NCI-H2029 (cell line): ENCODE data around the gene KIF25.

Experiments used
- DNase-seq: peaks from one replicate; lab custom pipeline; 2025; lab: John Stamatoyannopoulos, UW

KIF25 gene

DNA sequence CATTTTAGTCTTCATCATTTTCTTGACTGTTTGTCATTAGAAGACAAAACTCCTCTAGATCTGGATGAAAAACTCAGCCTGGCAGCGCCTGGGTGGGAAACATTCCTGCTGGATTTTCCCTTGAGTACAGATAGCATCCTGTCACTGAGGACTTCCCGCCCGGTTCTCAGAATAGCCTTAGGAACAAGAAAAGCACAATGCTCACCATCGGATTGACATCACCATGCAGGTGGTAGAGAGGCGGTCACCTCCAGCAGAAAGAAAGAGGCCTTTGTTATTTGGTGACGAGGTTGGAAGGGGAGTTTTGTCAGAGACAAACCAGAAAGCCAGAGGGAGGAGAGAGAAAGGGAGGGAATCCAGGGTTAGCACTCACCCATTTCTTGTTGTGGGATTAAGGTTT is 39.8 kb downstream of the KIF25 start:
- no peak for DNase-seq

DNA sequence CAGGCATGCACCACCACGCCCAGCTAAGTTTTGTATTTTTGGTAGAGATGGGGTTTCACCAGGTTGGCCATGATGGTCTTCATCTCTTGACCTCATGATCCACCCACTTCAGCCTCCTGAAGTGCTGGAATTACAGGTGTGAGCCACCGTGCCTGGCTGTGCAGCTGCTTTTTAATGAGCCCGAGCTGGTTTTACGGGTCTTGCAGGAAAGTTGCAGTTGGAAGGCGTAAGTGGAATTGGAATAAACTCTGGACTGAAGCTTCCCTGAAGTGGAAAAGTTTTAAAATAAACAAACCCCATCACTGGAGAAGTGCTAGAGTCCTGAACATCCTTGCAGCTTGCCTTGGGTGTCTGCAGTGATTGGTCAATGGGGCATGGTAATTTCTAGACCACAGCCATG is 40.4 kb downstream of the KIF25 start:
- no peak for DNase-seq

DNA sequence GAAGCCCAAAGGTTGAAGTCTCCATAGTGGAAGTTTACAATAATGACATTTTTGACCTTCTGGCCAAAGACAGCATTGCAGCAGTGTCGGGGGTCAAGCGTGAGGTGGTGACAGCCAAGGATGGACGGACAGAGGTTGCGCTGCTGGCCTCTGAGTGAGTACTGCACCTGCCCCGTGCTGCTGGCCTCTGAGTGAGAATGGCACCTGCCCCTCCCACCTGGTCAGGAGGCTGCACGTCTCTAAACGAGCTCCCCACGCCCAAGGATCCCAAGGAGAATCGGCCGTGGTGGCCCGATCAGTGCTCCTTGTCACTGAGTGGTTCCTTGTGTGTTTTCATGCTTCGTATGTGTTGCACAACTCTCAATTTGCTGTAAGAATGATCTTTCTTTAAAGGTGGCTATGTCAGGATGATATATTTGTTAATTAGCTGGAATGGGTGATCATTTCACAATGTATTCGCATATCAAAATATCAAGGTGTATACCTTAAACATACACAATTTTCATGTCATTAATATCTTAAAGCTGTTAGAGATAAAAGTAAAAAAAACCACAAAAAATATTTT is 41.2 kb downstream of the KIF25 start:
- no peak for DNase-seq

DNA sequence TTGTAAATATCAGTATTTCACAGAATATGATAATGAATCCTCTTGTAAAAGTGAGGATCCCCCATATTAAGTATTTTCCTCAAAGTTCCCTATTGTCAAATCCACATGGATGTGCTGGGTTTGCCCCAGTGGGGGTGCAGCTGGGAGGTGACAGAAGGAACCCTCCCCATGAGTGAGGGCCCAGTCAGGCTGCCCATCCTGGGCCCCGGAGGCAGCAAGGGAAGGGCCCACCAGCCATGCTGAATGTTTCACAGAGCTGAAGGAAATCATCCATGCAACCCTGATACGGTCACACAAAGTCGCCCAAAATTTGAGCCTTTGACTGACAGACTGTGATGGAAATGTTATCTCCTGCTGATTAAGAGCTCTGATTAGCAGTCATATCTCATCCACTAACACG is 41.8 kb downstream of the KIF25 start:
- DNase-seq = no peak

DNA sequence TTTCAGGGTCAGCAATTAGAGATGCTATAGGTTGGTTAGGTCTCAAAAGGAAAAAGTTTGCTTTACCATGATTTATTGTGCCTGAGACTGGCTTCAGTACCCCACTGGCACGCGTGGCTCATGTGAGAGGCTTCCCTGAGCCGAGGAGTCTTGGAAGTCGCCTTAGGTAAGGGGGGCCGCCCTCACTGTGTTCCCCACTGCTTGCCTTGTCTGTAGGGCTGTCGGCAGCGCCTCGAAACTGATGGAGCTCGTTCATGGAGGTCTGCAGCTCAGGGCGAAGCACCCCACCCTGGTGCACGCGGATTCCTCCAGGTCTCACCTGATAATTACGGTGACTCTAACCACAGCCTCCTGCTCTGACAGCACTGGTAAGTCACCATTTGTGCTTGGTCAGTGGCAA is 42.4 kb downstream of the KIF25 start:
- DNase-seq = no peak

DNA sequence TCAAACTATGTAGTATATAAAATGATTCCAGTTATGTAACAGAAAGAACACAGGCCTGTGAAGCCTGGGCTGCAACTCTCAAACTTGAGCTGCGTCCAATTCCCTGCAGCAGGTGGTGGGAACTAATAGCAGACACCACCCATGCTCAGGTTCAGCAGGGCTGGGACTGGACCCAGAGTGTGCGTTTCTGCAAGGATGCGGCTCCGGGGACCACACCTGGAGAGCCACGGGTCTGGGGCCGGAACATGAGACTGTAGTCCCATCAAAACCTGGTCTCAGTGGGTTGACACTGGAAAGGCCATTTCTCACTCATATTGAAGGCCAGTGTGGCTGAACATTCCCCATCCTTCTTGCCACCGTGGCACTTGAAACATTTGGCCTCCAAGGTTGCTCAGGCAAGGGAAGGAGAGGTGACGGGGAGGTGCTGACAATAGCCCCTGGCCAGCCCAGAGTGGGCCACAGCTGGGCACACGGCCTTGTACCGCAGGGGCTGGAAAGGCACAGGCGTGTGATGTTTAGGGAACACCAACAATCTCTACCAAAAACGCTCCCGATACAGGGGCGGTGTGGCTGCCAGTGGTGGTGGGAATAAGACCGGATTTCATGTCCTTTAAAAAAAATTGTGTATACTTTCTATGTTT is 43.5 kb downstream of the KIF25 start:
- DNase-seq = no peak

DNA sequence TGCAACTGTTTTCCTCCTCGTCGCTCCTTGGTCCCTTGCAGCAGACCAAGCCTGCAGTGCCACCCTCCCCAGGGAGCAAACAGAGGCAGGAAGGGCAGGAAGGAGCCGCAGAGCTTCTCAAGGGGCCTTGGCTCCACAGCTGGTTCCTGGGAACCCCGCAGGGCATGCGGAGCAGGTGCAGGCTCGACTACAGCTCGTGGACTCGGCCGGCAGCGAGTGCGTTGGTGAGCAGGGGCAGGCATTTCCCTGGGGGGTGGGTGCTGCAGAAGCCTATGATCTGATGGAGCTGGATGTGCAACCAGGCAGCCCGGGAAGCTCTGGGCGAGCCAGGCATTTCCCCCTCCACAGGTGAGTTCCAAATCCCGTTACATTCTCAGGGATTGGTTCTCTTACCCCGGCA is 44.5 kb downstream of the KIF25 start:
- no peak for DNase-seq

DNA sequence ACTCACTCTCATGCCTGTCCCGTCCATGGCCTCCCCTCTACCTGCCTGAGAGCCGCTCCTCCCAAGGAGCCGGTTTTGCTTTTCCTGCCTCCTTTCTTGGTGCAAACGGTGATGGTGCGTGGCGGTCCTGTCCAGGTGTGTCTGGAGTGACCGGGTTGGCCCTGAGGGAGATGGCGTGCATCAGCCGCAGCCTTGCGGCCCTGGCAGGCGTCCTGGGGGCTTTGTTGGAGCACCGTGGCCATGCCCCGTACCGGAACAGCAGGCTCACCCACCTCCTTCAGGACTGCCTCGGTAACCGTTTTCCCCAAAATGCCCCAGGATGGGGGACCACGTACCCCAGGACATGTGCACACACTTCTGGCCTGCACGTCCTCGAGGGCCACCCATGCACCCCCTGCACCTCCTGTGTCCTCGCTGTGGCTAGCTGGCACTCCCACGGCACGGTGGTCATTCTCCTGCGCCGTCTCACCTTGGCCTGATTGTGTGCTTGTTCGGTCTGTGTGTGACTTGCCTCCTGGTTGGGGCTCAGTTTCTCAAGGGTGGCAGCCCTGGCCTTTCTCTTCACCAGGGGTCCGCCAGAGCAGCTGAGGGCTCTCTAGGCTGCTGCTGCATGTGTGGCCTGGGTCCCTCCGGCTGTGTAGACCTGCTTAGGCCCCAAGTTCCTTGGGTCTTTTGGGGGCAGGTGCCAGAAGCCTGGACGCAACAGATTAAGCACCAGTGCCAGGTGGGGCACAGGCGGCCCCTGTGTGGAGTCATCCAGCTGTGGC is 45.1 kb downstream of the KIF25 start:
- no peak for DNase-seq

DNA sequence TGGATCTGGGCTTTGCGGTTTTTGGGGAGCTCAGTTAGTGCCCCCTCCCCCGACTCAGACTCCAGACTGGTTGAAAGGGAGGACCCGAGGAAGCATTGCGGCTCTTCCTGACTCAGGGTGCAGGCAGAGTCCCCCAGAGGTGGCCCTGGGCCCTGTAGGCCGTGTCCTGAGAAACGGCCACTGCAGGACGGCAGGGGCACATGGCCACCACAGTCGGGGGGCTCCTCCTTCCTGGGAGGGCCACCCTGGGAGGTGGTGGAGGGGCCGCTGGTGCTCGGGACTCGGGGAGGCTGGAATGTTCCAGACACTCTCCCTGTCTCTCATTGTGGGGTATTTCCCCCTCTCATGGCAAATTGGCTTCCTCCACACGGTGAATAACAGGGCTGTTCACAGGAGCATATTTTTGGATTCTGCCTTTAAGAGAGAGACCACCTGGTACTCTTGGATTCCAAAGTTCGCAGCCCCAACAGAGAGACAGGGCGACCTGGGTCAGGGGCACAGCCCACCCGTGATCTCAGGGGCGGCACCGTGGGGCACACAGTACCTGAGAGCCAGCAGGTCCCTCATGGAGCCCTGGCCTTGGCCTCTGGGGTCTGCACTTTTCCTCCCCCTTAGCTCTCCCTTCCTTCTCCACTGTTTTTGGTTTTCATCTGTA is 45.8 kb downstream of the KIF25 start:
- DNase-seq = no peak

DNA sequence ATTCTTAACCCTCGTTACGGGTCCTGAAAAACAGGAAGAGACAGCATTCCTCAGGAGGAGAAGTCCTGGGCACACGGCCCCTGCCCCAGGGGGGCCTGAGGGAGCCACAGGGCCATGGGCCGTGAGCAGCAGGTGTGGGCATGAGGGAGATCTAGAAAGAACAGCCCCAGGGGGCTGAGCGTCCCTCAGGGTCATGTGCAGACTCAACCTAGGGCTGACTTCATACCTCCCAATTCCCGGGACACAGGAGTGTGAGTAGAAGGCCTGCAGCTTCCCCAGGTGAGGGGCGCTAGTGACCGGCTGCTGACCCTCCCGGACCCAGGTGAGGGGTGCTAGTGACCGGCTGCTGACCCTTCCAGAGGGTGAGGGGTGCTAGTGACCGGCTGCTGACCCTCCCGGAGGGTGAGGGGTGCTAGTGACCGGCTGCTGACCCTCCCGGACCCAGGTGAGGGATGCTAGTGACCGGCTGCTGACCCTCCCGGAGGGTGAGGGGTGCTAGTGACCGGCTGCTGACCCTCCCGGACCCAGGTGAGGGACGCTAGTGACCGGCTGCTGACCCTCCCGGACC is 46.5 kb downstream of the KIF25 start:
- DNase-seq = no peak

DNA sequence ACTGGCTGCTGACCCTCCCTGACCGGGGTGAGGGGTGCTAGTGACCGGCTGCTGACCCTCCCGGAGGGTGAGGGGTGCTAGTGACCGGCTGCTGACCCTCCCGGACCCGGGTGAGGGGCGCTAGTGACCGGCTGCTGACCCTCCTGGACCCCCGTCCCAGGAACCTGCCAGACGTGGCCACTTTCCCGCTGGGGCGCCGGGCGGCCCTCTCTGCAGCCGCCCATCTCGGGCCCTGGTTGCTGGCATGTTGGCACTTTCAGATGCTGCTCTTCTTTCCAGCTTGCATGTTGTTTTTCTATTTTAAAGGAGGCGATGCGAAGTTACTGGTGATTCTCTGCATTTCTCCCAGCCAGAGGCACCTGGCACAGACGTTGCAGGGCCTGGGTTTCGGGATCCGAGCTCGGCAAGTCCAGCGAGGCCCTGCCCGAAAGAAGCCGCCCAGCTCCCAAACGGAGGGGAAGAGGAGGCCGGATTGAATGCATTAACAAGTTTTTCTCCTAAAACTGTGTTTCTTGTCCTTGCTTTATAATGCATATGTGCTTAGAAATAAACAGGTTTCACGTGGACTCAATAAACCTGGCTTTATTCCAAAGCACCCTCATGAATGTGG is 47.2 kb downstream of the KIF25 start:
- DNase-seq = no peak

DNA sequence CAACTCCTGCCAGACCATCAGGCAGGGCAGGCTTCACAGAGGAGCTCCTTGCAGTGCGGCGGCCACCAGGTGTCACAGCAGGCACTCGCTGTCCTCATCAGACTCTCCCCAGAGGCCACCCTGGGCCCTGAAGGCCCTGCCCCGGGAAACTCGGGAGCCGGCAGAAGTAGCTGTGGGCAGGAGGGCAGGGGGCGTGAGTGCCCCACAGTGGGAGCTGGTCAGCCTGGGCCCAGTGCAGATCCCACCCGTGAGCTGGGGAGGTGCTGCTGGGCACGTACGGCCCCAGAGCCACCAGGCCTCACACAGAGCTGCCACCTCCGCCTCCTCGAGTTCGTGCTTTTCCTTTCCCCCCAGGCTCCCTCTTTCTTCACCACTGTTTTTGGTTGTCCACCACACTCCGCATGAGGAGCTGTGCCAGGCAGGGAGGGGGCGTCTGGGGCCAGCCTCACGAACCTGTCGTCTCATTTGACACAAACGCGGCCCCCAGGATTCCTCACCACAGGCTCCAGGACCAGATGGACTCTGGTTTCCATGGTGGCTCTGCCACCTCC is 47.7 kb downstream of the KIF25 start:
- no peak for DNase-seq

DNA sequence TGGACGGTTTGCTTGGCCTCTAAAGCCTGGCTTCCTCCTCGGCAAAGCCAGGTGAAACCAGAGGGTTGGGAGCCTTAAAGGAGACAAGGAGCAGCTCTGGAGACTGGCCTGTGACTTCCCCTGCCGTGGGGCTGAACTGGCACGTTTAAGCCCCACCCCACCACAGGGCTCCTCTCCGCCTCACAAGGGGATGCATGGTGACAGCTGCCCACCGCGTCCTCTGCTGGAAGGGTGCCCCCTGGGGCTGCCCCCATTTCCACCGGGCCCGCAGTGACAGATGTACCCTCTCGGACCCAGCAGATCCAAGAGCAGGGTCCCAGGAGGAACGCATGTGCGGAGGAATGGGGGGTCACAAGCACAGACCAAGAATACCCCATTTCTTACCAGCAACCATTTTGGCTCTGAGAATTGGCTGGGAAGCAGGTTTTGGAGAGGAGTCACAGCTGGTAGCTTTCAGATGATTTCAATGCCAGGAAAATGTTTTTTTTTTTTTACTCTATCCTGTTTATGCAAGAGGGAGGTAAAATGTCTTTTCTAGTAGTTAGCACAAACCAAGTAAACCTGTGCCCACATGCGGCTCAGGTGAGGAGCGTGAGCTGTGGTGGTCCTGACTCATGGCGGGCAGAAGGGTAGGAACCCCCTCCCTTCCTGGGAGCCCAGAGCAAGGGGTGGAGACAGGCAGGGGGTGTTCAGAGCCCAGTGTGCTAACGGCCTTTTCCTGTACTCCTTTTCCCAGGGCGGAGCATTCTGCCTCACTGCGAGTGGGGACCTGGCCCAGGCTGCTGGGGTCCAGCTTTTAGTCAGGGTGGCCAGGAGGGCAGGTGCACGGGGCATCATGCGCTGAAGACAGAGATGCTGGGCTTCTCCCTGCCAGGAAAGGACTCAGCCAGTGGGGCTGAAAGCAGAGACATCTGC is 48.5 kb downstream of the KIF25 start:
- DNase-seq = no peak

DNA sequence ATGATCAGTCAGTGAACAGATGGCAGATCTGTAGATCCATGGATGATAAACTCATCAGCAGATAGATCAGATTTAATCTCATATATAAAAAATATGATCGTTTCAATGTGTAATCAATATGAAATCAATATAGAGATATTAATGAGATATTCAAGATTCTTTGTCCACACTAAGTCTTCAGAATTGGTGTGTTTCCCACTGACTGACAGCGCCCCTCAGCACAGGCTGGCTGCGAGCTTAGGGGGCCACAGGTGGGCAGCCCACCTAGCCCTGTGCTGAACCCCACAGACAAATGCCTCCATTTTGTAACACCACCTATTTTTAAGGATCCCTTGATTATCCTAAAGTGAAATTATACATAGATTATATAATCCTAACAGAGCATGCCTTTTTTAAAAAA is 49.2 kb downstream of the KIF25 start:
- DNase-seq = no peak

DNA sequence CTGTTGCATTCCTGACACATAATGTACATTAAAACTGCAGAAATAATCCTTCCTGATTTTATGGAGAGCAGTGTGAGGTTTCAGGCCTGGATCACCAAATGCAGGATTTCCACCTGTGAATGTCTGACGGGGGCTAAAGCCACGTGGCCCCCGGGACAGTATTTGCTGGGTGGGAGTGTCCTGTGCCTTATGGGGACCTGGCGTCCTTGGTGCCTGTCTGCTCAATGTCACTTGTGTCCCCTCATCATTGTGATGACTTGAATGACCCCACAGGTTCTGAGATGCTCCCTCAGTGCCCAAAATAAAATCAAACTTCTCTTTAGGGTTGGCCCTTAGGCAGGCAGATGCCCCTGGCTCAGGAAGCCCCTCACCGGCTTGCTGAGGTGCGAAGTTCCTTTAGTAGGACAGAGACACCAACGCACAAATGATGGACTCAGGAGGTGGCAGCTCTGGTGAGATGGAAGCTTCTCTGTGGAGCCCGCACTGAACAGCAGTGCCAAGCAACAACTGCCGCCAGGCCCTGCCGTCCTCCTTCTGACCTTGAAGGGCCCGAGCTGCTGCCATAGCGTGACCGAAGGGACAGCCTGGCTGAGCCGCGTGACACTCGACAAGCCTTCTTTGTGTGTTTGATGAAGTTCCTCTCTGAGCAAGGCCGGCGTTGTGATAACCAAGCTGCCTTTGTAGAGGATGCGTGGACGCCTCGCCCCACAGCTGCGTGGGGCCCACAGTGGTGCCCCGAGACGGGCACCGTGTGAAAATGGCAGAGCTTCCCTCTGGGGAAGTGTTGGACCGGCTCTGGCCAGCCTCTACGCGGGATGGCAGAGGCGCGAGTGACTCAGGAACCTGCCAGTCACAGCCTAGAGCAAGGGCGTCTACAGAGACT is 50.6 kb downstream of the KIF25 start:
- DNase-seq = no peak

DNA sequence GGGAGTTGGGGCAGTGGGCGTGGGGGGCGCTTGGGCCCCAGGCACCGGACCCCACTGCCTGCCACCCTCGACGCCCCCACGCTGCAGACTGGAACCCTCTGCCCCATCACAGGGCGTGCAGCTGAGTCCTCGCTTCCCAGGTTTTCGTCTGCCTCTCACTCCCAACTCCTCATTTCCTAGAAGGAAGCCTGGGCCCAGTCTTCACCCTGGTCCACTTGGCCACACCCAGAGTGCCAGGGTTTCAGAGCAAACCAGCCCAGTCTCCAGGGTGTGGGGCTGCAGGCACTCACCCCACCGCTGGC is 51.2 kb downstream of the KIF25 start:
- DNase-seq = no peak

DNA sequence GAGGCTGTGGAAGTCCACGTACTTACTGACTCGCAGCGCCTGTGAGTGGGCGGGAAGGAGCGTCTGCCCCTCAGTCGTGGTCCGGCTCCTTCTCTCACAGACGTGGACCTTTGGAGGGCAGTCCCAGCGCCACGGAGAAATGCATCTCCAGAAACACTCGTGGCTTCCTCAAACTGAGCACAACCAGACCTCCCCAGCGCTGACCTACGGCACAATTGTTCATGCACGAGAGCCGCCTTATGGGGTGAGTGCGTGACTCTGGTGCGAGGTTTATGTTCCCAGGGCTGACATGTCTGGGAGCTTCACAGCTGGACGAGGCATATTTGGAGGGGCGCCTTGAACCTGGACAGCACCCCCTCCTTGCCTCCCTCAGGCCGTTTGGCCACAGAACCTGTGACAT is 51.8 kb downstream of the KIF25 start:
- no peak for DNase-seq

DNA sequence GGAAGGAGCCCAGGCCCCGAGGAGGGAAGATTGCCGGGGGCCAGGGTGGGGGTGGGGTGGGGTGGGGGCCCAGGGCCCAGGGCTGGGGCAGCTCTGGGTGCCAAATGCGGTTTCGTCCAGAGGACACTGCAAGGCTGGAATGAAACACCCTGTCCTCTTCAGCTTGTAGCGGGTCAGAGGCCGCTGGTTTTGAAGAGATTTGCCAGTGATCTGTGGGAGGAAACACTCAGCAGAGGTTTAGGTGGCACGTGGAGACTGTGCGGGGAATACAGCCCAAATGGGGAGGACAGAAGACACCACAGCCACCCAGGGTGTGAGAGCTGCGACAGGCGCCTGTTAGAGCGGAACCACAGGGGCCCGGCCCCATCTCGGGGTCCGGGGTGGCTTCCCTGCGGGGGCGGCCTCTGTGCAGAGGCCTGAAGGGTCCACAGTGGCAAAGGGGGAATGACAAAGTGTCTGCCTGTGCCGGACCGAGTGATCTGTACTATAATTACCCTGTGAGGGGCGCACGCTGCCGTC is 52.3 kb downstream of the KIF25 start:
- no peak for DNase-seq

DNA sequence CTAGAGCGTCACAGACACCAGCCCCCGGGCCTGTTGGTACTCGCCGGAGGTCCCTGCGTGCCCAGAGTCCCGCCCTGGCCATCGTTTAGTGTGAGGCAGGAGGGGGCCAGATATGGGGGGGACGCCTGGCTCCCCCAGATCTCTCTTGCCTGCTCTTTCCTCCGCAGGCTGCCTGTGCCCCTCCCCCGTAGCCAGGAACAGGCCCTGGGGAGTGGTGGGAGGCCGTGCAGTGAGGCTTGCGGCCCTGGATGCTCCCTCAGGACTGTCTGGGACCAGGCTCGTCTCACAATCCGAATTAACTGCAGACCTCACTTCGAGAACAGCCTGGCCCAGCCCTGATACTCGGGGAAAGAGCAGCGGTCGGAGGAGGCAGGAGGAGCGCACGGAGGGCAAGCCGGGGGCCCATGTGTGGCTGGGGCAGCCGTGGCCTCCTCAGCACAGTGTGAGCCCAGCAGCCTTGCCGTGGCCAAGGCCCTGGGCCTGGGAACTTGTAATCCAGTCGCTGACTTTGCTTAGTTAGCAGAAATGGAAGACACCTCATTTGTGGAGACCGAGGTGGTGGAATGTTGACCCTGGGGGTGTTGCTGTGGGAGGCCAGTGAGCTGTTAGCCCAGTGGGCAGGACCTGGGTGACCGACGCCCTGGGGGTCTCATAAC is 52.9 kb downstream of the KIF25 start:
- no peak for DNase-seq
